HL-60/S4 treated with retinoic acid at 250 ng/mL for 4 days and 3 days (cell line): ENCODE measurements around the gene EME1.
"Not testable (repeated sequence)": the region's sequence is repeated elsewhere in the genome, so short reads cannot be mapped to it uniquely, and the experiment has no call there.

Experiments used
- in situ Hi-C: fragments of 300-500 bp; cut with MboI; formaldehyde crosslinking; loops from 2 replicates; pipeline ENCODE4 v1.7.0; 2022; ENCODE audit warnings: low sequenced_read_pairs

Gene EME1

DNA sequence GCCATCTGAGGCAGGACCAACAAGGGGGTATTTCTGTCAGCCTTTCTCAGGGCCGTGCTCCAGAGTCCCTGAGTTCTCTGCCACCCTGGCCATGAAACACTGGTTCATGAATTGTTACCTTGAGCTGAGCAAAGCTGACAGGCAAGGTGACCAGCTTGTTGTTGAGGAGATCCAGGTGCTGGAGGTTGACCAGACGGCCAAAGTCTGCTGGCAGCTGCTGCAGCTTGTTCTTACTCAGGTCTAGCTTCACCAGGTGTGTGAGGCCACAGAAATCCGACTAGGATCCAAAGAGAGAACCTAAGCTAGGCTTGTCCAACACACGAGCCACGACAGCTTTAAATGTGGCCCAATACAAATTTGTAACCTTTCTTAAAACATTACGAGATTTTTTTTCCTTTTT lies 19.6 kb downstream of the EME1 start:
- in situ Hi-C loops, result no loop called here

DNA sequence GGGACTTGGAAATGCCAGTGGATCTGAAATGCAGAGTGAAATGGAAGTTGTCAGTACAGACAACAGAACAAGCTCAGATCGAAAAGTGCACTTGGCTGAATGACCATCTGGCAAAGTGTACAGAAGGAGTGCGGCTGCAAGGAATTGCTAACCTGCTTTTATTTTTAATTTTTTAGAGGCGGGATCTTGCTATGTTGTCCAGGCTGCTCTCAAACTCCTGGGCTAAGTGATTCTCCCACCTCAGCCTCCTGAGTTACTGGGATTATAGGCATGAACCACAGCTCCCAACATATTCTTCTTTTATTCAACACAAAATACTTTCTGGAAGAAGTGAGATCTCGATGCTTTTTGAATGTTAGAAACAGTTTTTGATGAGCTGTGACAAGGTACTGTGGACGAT lies 20.7 kb downstream of the EME1 start:
- in situ Hi-C loops, result no loop called here

- in situ Hi-C loops, result no loop called here
These were observed 21.7 kb downstream of the EME1 start for GRCh38 chr17:50394711-50395110.

- in situ Hi-C loops, result no loop called here
These were observed 23.5 kb downstream of the EME1 start for GRCh38 chr17:50396261-50397110.

GRCh38 chr17:50397111-50397918 lies 24.3 kb downstream of the EME1 start, which contains the start of gene LRRC59:
LRRC59 (minus strand) TSS chr17:50397523; CDS start chr17:50397317, 206 bp downstream.
- in situ Hi-C loops, result no loop called here

DNA sequence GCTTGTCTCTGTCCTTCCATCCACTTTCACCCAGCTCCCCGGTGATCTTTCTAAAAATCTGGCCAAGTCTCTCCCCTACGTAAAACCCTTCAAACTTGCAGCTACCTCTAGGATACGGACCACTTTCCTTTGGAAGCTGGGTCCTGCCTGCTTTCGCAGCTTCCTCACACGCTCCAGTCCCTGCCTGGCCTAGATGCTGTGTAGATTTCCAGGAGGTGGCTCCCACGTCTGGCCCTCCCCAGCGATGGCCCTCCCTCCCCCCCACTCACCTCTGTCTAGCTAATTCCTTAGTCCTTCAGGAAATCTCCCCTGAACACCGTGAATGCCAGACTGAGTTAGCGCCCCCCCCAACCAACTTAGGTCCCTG lies 24.9 kb downstream of the EME1 start:
- in situ Hi-C loops, result no loop called here

- in situ Hi-C loops, result not testable (repeated sequence)
These were observed 25.6 kb downstream of the EME1 start for GRCh38 chr17:50398672-50399071.

- in situ Hi-C loops, result not testable (repeated sequence)
These were observed 26.6 kb downstream of the EME1 start for GRCh38 chr17:50399591-50399990.

GRCh38 chr17:50405351-50405750 lies 32.3 kb downstream of the EME1 start:
- in situ Hi-C loops, result not testable (repeated sequence)

- in situ Hi-C loops, result no loop called here
These were observed 33.5 kb downstream of the EME1 start for GRCh38 chr17:50406578-50406977.

DNA sequence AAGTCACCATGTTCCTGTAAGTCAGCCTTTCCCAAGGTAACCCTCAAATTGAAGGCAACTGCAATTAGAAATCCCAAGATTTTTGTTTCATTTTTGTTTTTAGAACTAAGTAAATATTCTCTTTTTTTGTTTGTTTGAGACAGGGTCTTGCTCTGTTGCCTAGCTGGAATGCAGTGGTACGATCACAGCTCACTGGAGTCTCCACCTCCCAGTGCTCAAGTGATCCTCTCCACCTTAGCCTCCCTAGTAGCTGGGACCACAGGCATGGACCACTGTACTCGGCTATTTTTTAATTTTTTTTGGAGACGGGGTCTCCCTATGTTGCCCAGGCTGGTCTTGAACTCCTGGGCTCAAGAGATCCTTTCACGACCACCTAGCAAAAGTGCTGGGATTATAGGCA lies 34.9 kb downstream of the EME1 start:
- in situ Hi-C loops, result no loop called here

DNA sequence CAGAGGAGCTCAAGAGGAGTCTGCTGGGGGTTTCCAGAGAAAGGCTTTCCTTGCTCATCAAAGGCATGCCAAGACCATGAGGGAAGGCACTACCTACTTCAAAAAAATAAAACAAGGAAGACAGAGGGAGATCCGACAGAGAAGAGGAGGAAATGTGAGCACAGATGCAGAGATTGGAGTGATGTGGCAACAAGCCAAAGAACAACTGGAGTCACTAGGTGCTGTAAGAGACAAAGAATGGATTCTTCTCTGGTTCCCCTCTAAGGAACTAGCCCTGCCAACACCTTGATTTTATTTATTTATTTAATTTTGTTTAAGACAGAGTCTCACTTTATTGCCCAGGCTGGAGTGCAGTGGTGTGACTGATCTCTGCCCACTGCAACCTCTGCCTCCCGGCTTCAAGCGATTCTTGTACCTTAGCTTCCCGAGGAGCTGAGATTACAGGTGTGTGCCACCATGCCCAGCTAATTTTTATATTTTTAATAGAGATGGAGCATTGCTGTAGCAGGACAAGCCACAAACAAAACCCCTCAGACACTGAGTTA lies 39.2 kb downstream of the EME1 start:
- in situ Hi-C loops, result no loop called here

DNA sequence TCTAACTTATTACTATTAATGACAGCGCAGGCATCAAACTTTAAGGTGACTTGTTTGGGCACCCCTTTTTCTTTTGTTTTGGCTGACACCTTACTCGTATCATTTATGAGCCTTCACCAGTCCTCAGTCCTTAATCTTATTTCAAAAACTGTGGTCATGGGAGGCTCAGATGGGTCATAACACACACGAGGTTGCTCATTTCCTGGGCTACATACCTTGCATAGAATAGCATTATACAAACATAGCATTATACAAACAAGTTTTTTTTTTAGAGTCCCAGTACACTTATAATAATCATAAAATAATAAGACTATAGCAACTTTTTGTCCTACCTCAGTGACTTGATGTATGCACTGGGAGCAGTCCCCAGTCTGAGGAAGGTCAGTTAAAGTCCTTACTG lies 41.8 kb downstream of the EME1 start:
- in situ Hi-C loops, result no loop called here

DNA sequence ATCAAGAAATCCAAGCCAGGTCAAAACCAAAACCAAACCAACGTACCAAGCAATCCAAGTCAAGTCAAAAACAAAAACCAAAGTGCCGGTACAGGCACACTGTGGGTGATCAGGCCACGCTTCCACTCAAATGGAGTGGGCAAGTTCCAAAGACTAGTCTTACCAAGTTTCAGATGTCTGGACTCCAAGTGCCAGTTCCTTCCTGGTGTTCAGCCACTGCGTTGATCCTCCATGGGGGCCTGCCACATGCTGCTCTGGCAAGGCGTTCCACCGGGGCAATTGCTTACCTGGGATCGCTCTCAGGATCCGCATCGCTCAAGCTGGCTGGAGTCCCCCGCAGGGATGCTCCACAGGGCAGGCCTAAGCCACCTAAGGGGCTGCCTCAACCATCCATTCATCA lies 46.5 kb downstream of the EME1 start:
- in situ Hi-C loops, result not testable (repeated sequence)

GRCh38 chr17:50420419-50421112 lies 47.5 kb downstream of the EME1 start:
- in situ Hi-C loops, result no loop called here

GRCh38 chr17:50421308-50422051 lies 48.5 kb downstream of the EME1 start:
- in situ Hi-C loops, result no loop called here

- in situ Hi-C loops, result no loop called here
These were observed 49.7 kb downstream of the EME1 start for GRCh38 chr17:50422738-50423137.

DNA sequence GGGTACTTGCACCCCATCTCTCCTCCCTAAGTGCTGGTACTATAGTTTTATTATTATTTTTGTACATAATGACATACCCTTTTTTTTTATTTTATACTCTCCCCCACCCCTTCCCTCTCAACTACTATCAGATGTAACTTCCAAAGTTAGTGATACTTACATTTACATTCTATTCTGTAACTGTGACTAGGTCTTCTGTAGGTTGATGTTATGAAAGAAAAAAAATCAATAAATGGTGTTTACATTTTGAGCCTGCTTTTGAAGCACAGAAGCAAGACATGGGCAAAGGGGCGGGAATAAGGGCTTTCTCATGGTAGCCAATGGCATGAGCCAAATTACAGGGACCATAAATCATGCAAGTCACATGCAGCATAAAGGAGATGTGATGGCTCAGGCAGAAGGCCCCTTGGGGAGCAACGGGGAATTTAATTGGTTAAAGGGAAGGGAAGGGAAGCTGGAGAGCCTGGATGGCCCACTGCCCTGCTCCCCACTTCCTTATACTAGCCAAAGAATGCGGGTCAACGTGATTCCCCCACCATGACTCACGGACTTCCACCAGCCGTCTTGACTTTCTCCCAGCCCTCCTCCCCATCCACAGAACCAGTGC lies 50.6 kb downstream of the EME1 start:
- in situ Hi-C loops, result no loop called here

DNA sequence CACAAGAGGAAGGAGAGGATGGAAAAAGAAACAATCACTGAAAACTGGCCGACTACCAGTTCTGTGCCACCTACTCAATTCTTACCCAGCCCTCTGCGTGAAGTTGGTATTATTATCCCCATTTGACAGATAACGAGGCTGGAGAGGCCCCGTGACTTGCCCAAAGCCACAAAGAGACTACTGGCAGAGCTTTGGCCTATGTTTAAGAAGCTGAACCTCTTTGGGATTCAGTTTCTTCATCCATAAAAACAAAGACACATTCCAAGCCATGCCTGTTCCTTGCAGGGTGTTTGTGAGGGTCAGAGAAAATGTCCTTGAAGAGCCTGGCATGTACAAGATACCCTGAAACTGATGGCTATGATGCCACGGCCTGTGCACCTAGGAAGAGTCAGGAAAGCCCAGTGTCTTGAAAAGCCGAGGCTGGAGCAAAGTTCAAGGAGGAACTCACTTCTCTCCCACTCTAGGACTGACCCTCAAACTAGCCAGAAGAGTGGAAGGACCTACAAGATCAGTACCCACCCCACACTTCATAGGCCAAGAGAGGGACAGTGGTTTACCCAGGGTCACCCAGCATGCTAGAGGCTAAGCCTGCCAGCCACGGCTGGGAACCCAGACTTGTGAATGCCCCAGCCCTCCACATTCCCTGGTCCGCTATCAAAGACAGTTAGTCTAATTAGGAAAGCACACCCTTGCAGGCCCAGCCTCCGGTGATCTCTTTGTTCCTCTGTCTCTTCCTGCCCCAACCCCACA lies 51.4 kb downstream of the EME1 start:
- in situ Hi-C loops, result no loop called here
